CMK (cell line): ENCODE results near the gene CROCC2.

Experiments
- DNase-seq: peaks from one replicate; pipeline ENCODE4 v3.0.0-alpha.2; 2010; ENCODE audit warnings: low read depth

CROCC2 gene

DNA sequence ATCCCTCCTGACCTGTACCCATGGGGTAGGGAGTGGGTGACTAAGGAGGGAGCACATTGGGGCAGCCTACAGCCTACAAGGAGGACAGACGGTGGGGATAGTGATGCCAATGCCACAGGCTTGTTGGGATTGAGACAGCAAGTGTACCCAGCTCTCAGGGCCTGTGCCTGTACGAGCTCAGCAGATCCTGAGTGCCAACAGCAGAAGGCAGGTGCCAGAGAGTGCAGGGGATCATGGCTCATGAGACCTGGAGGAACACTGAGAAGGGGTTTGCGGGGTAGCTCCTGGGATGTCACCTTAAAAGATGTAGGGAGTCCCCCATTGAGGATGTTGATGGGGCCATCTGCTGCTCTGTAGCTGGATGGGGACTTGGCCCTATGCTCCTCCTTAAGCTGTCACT is 82.0 kb downstream of the CROCC2 start:
- DNase-seq = no peak

DNA sequence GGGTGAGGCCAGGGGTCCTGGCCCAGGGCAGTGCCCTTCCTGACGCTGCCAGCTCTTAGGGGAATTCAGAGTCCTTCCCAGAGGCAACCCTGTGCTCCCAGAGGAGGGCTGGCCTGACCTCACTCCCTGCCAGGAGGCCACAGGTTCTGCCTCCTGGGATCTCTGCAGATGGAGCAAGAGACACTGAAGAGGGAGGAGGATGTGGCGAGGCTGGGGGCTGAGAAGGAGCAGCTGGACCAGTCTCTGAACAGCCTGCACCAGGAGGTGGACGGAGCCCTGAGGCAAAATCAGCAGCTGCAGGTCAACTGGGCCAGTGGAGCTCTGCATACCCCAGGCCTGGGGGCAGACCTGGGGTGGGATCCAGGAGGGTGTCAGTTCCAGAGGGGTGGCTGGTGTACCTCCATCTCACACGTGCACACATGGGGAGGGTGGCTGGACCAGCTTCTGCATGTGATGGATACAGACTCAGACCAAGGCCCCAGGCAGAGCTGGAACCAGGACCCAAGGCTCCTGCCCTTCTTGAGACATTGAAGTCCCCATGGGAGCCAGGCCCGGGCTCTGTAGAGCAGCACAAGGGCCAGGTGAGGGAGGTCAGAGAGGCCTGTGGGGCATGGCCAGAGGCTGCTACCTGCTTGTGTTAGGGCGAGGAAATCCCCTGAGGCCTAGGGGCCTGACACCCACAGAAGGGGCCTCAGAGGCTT is 82.6 kb downstream of the CROCC2 start:
- DNase-seq = no peak

DNA sequence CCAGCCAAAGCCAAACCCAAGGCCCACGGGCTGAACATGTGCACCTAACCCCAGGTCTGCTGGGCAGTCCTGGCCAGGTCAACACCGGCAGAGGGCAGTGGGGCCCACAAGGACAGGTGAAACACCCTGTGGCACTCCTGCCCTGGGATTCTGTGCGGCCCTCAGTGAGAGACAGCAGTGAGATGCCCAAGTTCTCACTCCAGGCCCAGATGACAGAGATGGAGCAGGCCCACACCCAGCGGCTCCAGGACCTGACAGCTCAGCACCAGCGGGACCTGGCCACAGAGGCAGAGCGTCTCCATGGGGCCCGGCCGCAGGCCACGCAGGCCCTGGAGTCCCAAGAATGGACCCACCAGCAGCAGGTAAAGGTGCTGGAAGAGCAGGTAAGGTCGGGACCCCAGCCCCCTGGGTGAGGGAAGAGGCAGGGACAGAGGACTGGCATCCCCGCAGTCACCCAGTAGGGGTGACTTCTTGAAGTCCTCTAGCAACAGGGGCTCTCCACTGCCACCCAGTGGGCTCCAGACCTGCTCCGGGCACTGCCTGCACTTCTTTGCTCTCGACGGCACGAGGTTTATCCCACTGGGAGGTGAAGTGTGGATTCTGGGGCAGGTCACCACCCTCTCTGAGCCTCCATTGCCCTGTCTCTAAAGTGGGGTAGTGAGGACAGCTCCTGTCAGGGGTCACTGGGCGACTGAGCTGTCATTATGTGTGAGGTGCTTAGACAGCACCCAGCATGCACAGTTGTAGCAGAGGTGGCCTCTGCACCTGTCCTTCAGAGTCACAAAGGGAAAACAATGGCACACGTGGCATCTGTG is 83.5 kb downstream of the CROCC2 start:
- DNase-seq = no peak

DNA sequence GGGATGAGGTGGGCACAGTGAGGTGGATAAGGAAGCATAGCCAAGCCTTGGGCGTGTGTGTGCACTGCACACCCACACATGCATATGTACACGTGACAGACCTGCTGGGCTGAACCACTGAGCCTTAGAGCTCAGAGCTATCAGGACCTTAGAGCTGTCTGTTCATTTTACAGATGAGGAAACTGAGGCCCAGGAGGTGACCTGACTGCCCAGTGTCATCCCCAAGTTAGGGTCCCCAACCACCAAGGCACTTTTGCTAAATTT is 84.1 kb downstream of the CROCC2 start:
- no peak for DNase-seq

DNA sequence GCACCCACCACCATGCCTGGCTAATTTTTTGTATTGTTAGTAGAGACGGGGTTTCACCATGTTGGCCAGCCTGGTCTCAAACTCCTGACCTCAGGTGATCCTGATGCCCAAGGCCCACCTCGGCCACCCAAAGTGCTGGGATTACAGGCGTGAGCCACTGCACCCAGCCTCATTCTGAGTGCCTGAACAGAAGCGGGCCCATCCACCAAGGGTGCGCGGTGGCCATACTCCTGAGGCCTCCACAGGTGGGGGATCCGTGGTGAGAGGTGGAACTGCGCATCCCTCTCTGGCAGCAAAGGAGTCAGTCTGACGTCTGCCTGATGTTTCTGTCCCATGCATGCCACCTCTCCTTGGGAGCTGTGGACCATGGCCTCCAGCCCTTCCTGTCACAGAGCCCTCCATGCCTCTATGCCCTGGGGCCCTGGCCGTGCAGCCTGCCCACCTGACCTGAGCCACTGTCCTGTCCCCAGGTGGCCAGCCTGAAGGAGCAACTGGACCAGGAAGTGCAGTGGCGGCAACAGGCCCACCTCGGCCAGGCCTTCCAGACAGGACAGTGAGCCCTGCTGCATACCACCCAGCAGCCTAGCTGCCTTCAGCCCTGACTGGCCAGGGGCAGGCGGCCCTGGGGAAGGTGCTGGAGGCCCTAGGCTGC is 84.7 kb downstream of the CROCC2 start:
- DNase-seq = no peak

DNA sequence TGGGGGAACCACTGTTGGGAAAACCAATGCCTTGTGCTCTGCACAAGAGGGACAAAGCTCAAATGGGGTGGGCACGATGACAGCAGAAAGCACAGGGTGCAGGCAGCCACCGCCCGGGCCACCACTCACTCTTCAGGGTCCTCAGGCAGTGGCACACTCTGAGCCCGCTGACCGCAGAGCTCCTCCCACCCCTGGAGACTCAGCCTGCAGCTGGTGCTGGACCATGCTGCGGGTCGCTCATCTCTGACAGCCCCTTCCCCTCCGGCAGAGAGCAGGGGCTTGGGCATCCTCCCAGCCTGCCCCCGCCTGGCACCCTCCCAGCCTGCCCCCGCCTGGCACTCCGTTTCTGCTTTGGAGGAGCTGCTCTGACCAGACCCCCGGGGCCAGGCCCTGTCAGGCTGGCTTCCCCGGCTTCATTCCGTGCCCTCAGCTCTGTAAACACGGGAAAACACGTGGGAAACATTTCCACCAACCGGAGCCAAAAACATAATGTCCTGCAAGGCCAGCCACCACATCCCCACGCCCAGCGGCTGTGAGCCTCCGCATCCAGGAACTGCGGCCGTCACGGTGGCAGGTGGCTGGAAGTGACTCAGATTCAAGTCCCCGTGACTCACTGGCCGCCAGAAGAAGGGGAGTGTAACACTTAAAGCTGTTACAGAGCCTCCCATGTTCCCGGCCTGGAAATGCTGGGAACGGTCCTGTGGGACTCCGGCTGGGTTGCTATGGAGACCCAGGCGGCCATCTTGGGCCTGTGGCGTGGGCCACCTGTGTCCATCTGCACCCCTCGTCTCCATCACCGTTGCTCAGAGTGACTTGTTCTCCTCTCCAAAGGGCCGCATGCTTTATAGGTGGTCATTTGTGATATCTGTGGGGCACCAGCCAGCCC is 85.5 kb downstream of the CROCC2 start:
- DNase-seq = no peak

DNA sequence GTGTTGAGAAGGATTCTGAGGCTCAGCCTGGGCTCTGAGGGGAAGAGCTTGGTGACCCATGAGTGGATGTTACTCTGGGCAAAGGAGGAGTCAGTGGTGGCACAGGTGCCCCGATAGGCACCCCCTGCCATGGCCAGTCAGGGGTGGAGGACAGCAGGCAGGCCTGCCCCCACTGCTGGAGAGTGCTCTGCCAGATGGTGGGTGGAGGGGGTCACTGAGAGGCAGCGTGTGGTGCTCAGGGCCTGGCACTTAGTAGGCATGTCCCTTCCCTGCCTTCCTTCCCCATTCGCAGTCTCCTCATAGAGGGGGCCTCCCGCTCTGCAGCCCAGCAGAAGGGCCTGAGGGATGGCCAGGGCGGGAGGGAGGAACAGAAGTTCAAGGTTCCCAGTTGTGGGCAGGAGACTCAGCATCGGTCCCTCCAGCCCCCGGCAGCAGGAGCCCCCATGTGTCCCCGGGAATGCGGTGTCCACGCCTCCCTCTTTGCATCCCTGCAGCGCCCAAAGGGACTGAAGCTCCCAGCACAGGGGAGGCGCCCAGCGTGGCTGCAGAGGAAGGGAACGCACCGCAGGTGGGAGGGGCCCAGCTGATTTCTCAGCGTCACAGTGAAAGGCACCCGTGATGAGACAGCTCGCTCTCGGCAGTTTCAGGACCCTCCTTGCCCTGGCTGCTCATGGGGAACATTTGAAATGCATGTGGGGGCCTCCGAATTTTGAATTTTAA is 86.6 kb downstream of the CROCC2 start:
- DNase-seq = no peak

DNA sequence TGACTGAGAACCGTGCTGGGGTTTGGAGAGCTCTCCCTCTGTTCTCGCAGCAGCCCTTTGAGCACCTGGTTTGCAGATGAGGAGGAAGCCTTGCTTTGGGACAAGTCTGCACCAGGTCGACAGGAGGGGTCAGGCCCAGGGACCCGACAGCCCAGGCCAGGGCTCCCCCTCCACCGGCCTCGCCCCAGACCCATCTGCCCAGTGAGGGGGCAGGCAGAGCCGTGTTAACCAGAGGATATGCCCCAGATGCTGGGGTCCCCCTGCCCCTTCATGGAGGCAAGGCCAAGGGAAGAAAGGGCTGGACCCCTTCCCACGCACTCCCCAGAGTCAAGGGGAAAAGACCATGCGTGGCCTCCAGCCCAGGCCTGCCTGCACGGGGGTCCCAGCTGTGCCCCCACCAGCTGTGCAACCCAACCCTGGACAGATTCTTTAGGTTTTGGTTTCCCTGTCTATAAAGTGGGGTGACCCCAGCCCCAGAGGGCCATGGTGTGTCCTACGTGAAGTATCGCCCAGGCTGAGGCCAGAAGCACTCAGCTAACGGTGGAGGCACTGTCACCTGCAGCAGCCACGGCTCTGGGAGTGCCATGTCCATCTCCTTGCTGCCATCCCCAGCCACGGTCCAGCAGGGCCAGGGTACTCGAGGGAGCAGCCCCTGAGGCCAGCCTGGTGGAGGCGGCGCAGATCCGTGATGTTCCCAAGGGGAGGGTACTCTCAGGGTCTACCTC is 87.5 kb downstream of the CROCC2 start:
- DNase-seq = no peak

DNA sequence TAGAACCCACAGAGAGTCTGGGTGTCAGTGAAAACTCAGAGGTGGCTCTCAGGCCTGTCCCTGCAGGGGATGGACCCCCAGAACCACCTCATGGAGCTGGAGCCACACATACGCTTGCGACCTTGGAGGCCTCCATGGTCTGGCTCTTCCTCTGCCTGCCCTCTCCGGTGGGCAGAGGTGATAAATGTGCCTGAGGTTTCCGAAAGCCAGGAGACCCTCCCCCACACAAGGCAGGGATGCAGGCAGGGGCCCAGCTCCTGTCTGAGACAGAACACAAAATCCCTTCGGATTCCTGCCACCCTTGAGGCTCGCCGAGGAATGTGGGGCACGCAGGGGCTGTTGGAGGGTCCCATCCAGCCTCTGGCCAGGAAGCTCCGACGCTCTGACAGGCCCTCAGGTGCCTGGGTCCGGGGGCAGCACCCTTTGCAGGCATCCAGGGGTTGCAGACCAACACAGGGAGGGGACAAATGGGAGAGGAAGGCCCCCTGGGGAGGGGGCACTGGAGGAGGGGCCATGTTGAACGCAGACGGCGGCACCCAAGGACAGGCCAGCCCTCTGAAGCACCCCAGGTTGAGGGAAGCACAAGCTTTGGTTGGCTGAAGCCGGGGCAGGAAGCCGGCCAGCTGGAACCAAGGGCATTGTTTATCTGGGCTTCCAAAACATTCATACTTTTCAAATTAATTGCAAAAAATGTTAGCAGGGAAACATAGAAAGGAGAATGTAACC is 88.2 kb downstream of the CROCC2 start:
- no peak for DNase-seq

DNA sequence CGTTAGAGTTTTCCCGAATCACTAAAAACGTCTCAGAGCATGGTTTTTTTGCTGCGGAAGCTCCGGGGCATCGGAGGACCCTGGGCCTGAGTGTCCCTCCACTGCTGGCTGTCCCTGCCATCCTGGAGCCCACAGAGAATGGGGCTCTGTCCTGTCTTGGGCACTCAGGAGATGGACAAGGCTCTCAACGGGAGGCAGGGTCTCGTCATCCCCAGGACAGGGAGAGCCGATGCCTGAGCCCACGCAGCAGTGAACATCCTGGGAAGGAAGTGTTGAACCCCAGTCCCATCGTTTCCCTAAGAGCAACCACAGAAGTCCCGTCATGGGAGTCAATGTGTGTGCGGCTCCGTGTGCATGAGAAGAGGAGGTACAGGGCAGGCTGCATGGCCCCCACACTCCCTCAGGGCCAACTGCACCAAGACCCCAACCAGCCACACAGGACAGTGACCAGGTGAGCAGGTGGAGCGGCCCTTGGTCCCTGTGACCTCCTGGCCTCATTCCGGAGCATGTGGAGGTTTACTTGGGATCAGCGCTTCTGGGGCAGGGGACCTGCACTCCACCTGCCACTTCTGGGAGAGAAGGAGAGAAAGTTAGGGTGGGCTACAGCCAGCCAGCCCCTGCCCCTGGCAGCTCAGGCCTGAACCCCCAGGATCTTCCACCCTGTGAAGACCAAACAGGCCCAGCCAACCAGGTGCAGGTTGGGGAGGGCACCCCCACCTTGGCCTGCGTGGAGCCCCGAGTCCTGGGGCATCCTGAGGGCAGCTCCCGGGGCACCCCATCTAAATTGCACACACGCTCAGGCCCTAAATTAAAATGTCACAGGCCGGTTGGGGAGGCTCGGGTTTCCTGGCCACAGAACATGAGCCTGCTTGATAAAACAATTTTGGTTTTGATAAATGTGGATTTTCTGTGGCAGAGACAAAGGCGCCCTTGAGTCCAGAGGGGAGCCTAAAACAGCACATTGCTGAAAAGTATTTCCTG is 89.2 kb downstream of the CROCC2 start:
- DNase-seq = no peak

DNA sequence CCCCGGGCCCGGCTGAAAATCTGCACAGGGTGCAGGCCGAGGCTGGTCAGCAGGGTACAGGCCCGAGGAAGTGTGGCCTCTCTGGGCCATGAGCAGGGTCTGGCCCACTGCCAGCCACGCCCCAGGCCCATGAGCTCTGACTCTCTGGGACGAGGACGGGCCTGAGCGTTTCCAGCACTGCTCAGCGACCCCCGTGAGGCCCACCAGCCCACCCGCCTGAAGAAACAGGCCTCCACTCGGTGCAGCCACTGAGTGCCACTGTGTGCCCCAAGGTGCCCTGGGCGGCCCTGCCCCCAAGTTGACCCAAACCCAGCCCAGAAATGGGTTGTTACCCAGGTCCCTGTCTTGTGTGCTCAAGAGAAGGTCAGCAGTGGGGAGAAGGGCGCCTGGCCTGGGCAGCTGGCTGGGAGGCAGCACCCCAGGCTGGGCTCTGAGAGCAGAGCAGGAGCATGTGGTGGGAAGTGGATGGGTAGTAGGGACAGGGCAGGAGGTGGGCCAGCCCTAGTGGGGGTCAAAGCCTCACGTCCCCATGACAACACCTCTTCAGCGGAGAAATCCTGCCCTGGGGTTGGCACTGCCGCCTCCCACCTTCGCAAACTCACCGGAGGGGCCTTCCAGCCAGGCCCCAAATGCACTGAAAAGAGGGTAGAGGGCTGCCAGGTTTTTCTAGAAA is 90.2 kb downstream of the CROCC2 start:
- no peak for DNase-seq

DNA sequence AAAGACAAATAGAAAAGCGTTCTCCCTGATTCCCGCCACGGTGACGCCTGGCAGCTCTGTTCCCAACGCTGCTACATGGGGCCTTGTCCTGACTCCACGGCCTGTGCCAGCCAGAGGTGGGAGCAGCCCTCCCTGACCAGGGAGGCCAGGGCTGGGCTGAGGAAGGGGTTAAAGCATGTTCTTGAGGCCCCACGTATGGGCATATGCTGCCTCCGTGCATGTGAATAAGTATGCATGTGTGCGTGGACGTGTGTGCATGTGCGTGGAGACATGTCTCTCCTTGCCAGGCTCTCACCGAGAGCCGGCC is 90.7 kb downstream of the CROCC2 start:
- no peak for DNase-seq

DNA sequence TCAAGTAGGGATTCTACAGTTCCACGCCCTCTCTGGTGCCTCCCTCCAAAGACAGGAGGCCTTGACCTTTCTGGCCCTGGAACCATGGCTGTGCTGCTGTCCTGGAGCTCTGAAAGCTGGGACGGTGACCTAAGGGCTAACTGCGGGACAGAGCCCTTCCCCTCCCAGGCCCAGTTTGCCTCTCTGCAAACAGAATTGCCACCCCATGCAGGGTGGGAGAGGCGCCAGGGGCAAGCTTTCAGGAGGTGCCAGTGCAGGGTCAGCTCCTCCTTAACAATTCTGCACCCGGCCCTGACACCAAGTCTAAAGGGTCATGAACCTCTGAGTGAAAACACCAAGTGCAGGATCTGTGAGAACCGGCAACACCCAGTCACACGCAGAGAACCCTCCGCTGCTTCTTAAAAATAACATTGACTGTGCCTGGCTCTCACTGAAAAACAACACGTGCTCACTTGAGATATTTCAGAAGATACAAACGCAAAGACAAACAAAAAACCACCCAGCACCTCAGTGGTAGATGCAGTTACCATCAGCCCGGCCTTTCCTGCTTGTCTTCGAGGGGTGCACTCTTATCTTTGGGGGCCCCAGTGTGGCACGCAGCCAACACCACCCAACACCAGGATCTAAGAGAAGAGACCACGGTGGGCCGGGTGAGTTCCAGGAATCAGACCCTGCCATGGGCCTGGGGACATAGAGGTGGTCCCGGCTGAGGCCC is 91.2 kb downstream of the CROCC2 start:
- no peak for DNase-seq

DNA sequence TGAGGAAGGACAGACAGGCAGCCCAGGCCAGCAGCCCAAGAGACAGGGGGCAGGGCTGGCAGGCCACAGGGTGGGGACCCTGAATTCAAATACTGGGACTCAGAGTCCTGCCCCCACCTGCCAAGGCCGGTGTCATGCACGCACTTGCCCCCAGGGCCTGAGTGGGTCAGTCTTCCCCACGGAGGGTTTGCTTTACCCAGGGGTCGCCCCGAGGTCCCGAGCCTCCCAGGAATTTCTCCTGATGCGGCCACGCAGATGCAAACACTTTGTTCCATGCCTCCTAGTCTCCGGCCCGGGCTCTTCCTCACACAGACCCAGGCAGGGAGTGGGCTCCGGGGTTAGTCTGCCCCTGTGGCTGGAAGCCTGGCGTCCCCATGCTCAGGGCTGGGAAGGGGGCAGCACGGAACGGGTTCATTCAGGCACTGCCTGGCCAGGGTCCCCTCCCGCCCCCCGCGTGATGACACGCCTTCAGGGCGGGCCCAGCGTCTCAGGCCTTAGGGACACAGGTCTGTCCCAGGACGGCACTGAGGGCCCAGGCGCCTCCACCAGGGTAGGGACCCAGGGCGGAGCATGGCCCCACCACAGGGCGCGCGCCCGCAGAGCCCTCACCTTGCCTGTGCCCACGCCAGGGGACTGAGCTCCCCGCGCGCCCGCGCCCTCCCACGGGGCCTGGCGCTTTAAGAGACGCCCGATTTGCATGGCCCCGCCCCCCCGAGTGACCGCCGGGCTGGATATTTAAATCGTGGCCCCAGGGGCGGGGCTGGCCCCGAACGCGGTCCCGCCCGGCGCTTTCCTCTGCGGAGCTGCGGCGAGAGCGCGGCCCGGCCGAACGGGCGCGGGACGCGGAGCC is 91.9 kb downstream of the CROCC2 start, which contains the start of gene SNED1:
TSS of gene SNED1 (plus strand) at position 763 of the 850 bp plus-strand sequence. CDS start 220 bp downstream, outside the sequence.
- no peak for DNase-seq

DNA sequence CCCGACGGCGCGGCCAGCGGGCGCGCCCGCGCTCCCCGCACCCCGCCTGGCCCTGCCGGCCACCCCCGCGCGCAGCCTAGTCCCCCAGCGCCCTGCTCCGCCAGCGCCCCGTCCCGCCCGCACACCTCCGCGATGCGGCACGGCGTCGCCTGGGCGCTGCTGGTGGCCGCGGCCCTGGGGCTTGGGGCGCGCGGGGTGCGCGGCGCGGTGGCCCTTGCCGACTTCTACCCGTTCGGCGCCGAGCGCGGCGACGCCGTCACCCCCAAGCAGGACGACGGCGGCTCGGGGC is 92.5 kb downstream of the CROCC2 start:
- DNase-seq = no peak

DNA sequence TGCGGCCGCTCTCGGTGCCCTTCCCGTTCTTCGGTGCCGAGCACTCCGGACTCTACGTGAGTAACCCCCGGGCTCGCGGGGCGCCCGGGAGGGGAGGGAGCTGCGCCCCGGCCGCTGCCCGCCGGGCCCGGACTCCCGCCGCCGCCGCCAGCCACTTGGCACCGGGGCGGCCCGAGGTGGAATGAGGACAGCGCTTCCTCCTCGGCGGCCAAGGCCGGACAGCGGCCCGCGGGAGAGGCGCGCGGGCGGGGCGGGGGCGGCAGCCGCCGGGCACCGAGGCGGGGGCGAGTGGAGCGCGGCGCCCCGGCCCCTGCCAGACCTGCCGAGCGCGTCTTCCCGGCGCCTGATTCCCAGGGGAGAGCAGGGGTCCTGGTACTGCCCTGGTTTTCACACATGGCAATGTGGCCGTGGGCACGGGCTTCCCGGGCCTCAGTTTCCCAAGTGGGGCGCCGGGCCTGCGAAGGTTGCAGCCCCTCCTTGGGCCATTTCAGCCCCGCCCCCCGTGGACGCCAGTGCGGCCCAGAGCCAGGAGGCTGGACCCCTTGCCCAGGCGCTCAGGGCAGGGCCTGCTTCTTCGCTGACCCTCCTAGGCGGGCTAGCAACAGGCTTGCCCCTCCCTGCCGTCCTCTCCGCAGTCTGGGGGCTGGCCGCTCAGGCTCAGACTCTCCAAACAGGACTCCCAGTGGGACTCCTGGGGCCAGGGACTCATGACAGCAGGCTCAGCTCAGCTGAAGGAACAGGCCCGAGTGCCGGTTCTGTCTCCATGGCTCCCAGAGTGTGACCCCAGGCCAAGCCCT is 93.1 kb downstream of the CROCC2 start:
- DNase-seq = no peak
